Measurements from ENCODE around the gene MRFAP1. TPM values are rescaled to one million over a fixed set of nuclear protein-coding genes. Genes with fewer than 3 reads are reported as not detected.

Gene MRFAP1
- total and polyA plus RNA-seq, 10 of the 15 experiments (the other 5 are each of a cell fraction or from before 2014, with no cell fraction given), result 18.7 to 105 (median 80.8) TPM

GRCh38 chr4:6625256-6625655, 15.2 kb upstream of the MRFAP1 start:
- TF ChIP-seq BRCA1 (IDR thresholded peaks at IDR 0.05; ENCODE audit: low read depth, low read length) (no peak), JUNB (IDR thresholded peaks at IDR 0.05) (no peak), ZNF274 (IDR thresholded peaks at IDR 0.05; ENCODE audit: insufficient read depth, insufficient read length) (no peak), BMI1 (IDR thresholded peaks at IDR 0.05; ENCODE audit: borderline replicate concordance) (no peak), SUPT20H (IDR thresholded peaks at IDR 0.05; ENCODE audit: borderline replicate concordance, control insufficient read depth, low read depth, low read length) (no peak), TARDBP (IDR thresholded peaks at IDR 0.05; ENCODE audit: borderline replicate concordance) (no peak), PAX8 (IDR thresholded peaks at IDR 0.05) (no peak), MXI1 (IDR thresholded peaks at IDR 0.05; ENCODE audit: low read depth, low read length) (no peak), NFXL1 (IDR thresholded peaks at IDR 0.05; ENCODE audit: borderline replicate concordance) (no peak), IRF3 (IDR thresholded peaks at IDR 0.05) (no peak), RB1 (IDR thresholded peaks at IDR 0.05; ENCODE audit: borderline replicate concordance) (no peak), RAD21 (IDR thresholded peaks at IDR 0.05; ENCODE audit: insufficient read depth, low read depth, low read length) (no peak)
- Histone ChIP-seq H3K9ac (ENCODE audit: control insufficient read depth, insufficient read depth, low read length) (no peak overlapping the region), H3K27ac (ENCODE audit: control insufficient read depth, insufficient read depth) (no peak overlapping the region), H3K27me3 (replicated peaks in 1 of 2; ENCODE audit: control insufficient read depth in 2 of 2, insufficient read depth in 2 of 2, low read length in 1 of 2) (no peaks in the 10 kb centered on the region; a peak in 1 of 4 replicates), H3K4me1 (ENCODE audit: control insufficient read depth, insufficient read depth, low read length) (no peaks in the 10 kb centered on the region), H2AFZ (ENCODE audit: control insufficient read depth, low read depth, low read length) (no peak overlapping the region), H3K36me3 (ENCODE audit: control insufficient read depth in 2 of 2, insufficient read depth in 2 of 2, low read length in 1 of 2) (no peaks in the 10 kb centered on the region), H3K4me3 (no peak overlapping the region), H3K9me3 (replicated peaks; ENCODE audit: control insufficient read depth, insufficient read depth, low read length) (no peaks in the 10 kb centered on the region), H3K79me2 (ENCODE audit: control insufficient read depth, insufficient read depth, low read length) (no peaks in the 10 kb centered on the region), H3K4me2 (ENCODE audit: control insufficient read depth, insufficient read depth) (no peak overlapping the region), H4K20me1 (ENCODE audit: control insufficient read depth, insufficient read depth) (no peaks in the 10 kb centered on the region)
- WGBS (ENCODE audit: insufficient coverage, insufficient replicate concordance, low lambda C conversion rate, missing lambda C conversion rate), result 74% methylated on average over 9 of the region's 9 CpGs
- FAIRE-seq (no peak), ATAC-seq (no peak), DNase-seq (ENCODE audit: low read depth, low spot score) (no peak)
- BruUV-seq (replicated peaks), result no TSS peak
- RAD21 ChIA-PET (ENCODE audit: unreplicated experiment), result no interaction called here
- in situ Hi-C loops (cut with MboI), result no loop called here
- POLR2A ChIA-PET, result no interaction called here
- intact Hi-C loops (cut with micrococcal nuclease; ENCODE audit: unreplicated experiment), result no loop called here
- SMC1A ChIA-PET (ENCODE audit: uncharacterized antibody, unreplicated experiment), result no interaction called here
- CTCF ChIA-PET, result no interaction called here

All from GM12878 (cell line).